A549 treated with Hydrocortisone at 1 μM for 4 hours (cell line): ENCODE measurements around the gene TRAPPC5. TPM values are rescaled to one million over a fixed set of nuclear protein-coding genes. Genes with fewer than 3 reads are reported as not detected.

ENCODE experiments used
- total RNA-seq: library from RNA; stranded (reverse); fragments of 200-300 nt; extraction: Qiagen RNA extraction; gene quantifications from 5 replicates; pipeline ENCODE4 v1.2.3, GENCODE V29; 2022

TRAPPC5 gene
- 38.8 to 107 TPM (median 101 TPM) in 5 replicates for total RNA-seq

GRCh38 chr19:7680606-7681339 lies at the start of gene TRAPPC5:
Gene TRAPPC5, plus strand, starts transcription at chr19:7680833. Its CDS starts 1,421 bp downstream, at chr19:7682254.

GRCh38 chr19:7633698-7634097 lies 46.9 kb upstream of the TRAPPC5 start, which contains the start of gene PCP2:
Gene PCP2, minus strand, starts transcription at chr19:7633719. Its CDS starts 262 bp downstream, at chr19:7633457.

DNA sequence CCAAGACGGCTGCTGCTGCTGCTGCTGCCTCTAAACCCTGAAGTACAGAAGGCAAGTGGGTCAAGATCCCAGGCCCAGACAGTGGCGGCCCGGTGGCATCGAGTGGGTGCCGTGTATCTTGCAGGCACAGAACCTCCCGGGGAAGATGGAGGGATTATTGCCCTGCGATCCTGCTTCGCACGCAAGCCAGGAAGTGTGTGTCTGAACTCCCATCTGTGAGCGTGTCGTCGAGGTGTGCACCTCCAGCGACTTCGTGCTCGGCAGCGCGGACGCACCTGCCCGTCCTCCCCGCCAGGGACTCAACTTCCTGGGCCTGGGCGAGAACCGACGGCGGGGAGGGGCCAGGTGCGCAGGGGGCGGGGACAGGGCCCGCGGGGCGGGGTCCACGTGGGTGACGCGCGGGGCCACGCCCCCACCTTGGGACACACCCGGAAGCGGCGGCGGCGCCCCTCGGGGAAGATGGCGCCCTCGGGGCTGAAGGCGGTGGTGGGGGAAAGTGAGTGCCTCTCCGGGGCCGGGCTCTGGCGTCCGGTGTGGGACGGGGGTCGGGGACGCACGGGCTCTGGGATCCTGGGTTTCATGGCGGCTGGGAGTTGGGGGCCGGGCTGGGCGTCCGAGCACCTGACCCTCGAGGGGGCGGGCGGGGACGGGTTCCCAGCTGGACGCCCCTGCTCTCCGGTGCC lies 43.8 kb upstream of the TRAPPC5 start, which contains the start of gene STXBP2:
Gene STXBP2, plus strand, starts transcription at position 420 of the 683 bp plus-strand sequence. Its CDS starts 40 bp downstream, at position 460.

GRCh38 chr19:7668842-7669241 lies 11.8 kb upstream of the TRAPPC5 start, which contains the start of gene RETN:
Gene RETN, plus strand, starts transcription at chr19:7669049. Its CDS starts 278 bp downstream, at chr19:7669327.

DNA sequence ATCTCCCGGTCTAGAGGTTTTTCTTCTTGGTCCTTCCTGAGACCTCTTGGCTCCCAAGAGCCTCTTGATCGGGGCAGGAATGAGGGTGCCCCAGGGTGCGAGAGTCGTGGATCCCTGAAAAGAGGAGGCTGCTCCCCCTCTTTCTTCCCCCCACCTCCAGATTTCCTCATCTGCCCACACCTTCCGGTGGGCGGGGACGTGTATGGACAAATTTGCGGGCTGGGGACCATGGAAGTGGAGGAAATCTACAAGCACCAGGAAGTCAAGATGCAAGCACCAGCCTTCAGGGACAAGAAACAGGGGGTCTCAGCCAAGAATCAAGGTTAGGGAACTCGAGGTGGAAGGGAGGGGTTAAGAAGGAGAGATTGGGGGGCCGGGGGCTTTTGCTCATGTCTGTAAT lies 3.8 kb upstream of the TRAPPC5 start, which contains the start of gene MCEMP1:
Gene MCEMP1, plus strand, starts transcription at position 237 of the 400 bp plus-strand sequence. Its CDS starts 31 bp downstream, at position 268.

DNA sequence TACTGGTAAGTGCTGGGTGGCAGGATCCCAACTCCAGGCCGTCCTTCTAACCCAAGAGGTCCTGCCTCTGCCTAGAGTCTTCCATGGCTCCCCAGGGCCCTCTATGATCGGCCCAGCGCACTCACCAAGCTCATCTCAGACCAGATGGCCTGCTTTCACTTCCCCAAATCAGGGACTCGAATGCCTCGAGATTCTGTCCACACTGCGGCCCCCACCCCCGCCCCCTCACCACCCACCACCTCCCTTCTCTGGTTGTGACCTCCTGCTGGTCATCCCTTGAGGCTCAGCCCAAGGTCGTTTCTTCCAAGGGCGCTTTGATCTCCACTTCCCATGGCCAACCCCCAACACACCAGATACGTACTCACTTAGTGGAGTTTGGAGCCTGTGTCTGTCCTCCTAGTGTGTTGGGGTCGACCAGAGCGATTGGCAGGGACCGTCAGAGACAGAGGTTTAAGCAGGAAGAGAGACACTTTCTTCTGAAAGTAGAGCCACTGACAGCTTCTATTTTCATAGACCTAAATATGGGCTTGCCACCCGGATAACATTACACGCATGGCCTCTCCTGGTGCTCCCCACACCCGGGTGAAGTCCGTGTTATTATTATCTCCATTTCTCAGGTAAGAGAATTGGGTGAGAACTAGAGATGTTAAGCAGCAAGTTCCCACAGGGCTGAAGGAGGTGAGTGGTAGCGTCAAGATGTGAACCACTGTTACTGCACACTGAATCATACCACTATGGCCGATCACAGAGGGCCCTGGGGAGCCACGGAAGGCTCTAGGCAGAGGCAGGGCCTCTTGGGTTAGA lies 21.2 kb downstream of the TRAPPC5 start, which contains the start of gene FCER2:
Gene FCER2, minus strand, starts transcription at position 478 of the 804 bp plus-strand sequence. CDS start 2,371 bp downstream, outside the sequence.

GRCh38 chr19:7732045-7732444 lies 51.4 kb downstream of the TRAPPC5 start, which contains the start of gene CLEC4G:
Gene CLEC4G, minus strand, starts transcription at chr19:7732110. Its CDS starts 8 bp downstream, at chr19:7732102.

Other genes starting within 250 kb of the TRAPPC5 start
- gene PEX11G, start 191.8 kb upstream of the TRAPPC5 start, total RNA-seq: 1.4 to 2.6 TPM (median 1.9 TPM) in 5 replicates
- gene ZNF358, start 164.7 kb upstream of the TRAPPC5 start, total RNA-seq: 16.7 to 21.1 TPM (median 18.2 TPM) in 5 replicates
- 9.4 to 12.8 TPM (median 12.3 TPM) in 5 replicates for gene MCOLN1, start 158.2 kb upstream of the TRAPPC5 start, total RNA-seq
- 27.7 to 34.6 TPM (median 31.9 TPM) in 5 replicates for gene PNPLA6, start 145.1 kb upstream of the TRAPPC5 start, total RNA-seq
- 4.1 to 6.2 TPM (median 5.4 TPM) in 5 replicates for gene CAMSAP3, start 85.0 kb upstream of the TRAPPC5 start, total RNA-seq
- 23.3 to 26.8 TPM (median 25.1 TPM) in 5 replicates for gene XAB2, start 51.3 kb upstream of the TRAPPC5 start, total RNA-seq
- gene PET100, start 51.0 kb upstream of the TRAPPC5 start, total RNA-seq: 50.7 to 61.5 TPM (median 55.6 TPM) in 5 replicates
- 0.26 TPM in 1 of 5 replicates, not detected in the others for gene PCP2, start 47.1 kb upstream of the TRAPPC5 start, total RNA-seq
- gene STXBP2, start 43.7 kb upstream of the TRAPPC5 start, total RNA-seq: 35.0 to 43.8 TPM (median 39.3 TPM) in 5 replicates
- gene RETN, start 11.8 kb upstream of the TRAPPC5 start, total RNA-seq: not detected in 5 replicates
- not detected in 5 replicates for gene MCEMP1, start 3.7 kb upstream of the TRAPPC5 start, total RNA-seq
- gene FCER2, start 21.3 kb downstream of the TRAPPC5 start, total RNA-seq: not detected in 5 replicates
- not detected in 5 replicates for gene CLEC4G, start 51.3 kb downstream of the TRAPPC5 start, total RNA-seq
- not detected in 5 replicates for gene CD209, start 66.7 kb downstream of the TRAPPC5 start, total RNA-seq
- not detected in 5 replicates for gene CLEC4M, start 82.4 kb downstream of the TRAPPC5 start, total RNA-seq
- 1.3 to 2.1 TPM (median 1.8 TPM) in 5 replicates for gene EVI5L, start 149.4 kb downstream of the TRAPPC5 start, total RNA-seq
- 0.21 to 0.67 TPM (median 0.41 TPM) in 5 replicates for gene PRR36, start 193.6 kb downstream of the TRAPPC5 start, total RNA-seq
- gene LRRC8E, start 207.7 kb downstream of the TRAPPC5 start, total RNA-seq: 4.9 to 6.7 TPM (median 6.0 TPM) in 5 replicates
- 13.3 to 15.8 TPM (median 14.8 TPM) in 5 replicates for gene MAP2K7, start 223.0 kb downstream of the TRAPPC5 start, total RNA-seq
- 1.0 to 2.4 TPM (median 1.6 TPM) in 5 replicates for gene TGFBR3L, start 234.0 kb downstream of the TRAPPC5 start, total RNA-seq
- gene SNAPC2, start 239.5 kb downstream of the TRAPPC5 start, total RNA-seq: 19.8 to 29.6 TPM (median 29.0 TPM) in 5 replicates
- gene CTXN1, start 245.3 kb downstream of the TRAPPC5 start, total RNA-seq: 7.7 to 21.3 TPM (median 20.5 TPM) in 5 replicates